ENCODE data around the gene PLD4. TPM values are rescaled to one million over a fixed set of nuclear protein-coding genes. Genes with fewer than 3 reads are reported as not detected.

Gene PLD4
- total and polyA plus RNA-seq, 2 experiments from 2014 or later, result not detected

DNA sequence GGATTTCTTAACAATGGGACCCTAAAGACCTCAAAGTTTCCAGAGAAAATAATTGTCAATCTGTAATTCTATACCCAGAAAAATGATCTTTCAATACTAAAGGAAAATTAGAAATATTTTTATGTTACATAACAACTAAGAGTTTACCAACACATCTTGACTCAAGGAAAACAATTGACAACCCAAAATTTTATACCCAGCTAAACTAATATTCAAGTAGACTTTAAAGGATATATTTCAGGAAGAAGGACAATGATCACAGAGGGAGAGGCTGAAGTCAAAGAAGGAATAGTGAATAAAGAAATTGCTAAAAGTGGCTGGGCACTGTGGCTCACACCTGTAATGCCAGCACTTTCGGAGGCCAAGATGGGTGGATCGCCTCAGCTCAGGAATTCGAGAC is 12.6 kb upstream of the PLD4 start:
- no peaks in the 10 kb centered on the region for H3K79me2 ChIP-seq (replicated peaks; ENCODE audit: insufficient read depth)
- no peaks in the 10 kb centered on the region for H3F3A ChIP-seq (replicated peaks; ENCODE audit: low read depth)
- no peak for TF ChIP-seq REST (IDR thresholded peaks at IDR 0.05; ENCODE audit: unreplicated experiment)
- TF ChIP-seq CREB1 (CRISPR knock-in tag; IDR thresholded peaks at IDR 0.05; ENCODE audit: low read depth), result no peak
- TF ChIP-seq, protein P1, sequence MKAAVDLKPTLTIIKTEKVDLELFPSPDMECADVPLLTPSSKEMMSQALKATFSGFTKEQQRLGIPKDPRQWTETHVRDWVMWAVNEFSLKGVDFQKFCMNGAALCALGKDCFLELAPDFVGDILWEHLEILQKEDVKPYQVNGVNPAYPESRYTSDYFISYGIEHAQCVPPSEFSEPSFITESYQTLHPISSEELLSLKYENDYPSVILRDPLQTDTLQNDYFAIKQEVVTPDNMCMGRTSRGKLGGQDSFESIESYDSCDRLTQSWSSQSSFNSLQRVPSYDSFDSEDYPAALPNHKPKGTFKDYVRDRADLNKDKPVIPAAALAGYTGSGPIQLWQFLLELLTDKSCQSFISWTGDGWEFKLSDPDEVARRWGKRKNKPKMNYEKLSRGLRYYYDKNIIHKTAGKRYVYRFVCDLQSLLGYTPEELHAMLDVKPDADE (IDR thresholded peaks at IDR 0.05), result no peak
- TF ChIP-seq ZNF114 (CRISPR knock-in tag; IDR thresholded peaks at IDR 0.05), result no peak
- TF ChIP-seq JUNB (IDR thresholded peaks at IDR 0.05; ENCODE audit: unreplicated experiment), result no peak
- TF ChIP-seq ZNF331 (CRISPR knock-in tag; IDR thresholded peaks at IDR 0.05; ENCODE audit: low read depth), result no peak
- TF ChIP-seq, protein P2, sequence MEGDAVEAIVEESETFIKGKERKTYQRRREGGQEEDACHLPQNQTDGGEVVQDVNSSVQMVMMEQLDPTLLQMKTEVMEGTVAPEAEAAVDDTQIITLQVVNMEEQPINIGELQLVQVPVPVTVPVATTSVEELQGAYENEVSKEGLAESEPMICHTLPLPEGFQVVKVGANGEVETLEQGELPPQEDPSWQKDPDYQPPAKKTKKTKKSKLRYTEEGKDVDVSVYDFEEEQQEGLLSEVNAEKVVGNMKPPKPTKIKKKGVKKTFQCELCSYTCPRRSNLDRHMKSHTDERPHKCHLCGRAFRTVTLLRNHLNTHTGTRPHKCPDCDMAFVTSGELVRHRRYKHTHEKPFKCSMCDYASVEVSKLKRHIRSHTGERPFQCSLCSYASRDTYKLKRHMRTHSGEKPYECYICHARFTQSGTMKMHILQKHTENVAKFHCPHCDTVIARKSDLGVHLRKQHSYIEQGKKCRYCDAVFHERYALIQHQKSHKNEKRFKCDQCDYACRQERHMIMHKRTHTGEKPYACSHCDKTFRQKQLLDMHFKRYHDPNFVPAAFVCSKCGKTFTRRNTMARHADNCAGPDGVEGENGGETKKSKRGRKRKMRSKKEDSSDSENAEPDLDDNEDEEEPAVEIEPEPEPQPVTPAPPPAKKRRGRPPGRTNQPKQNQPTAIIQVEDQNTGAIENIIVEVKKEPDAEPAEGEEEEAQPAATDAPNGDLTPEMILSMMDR (conservative IDR thresholded peaks at IDR 0.05; ENCODE audit: low read depth in 2 of 2), result no peak
- no peak for TF ChIP-seq ZNF462 (CRISPR knock-in tag; IDR thresholded peaks at IDR 0.05)
- no peak for TF ChIP-seq STAT1 (IDR thresholded peaks at IDR 0.05; ENCODE audit: unreplicated experiment)
- TF ChIP-seq POLR2AphosphoS5 (IDR thresholded peaks at IDR 0.05; ENCODE audit: low read depth), result no peak
- TF ChIP-seq NANOG (IDR thresholded peaks at IDR 0.05; ENCODE audit: borderline replicate concordance), result no peak
- TF ChIP-seq EZH2phosphoT487 (IDR thresholded peaks at IDR 0.05; ENCODE audit: unreplicated experiment), result no peak
- TF ChIP-seq EZH2 (IDR thresholded peaks at IDR 0.05; ENCODE audit: low read depth, unreplicated experiment), result no peak
- no peak overlapping the region for H3K27ac Mint-ChIP-seq
- no peaks in the 10 kb centered on the region for H3K9me2 ChIP-seq (ENCODE audit: insufficient read depth)
- H2AFZ ChIP-seq, result no peak overlapping the region
- H3K27ac ChIP-seq (ENCODE audit: low read depth), result no peak overlapping the region
- no peak overlapping the region for H3K4me2 ChIP-seq
- H3K4me3 ChIP-seq, result no peak overlapping the region
- no peaks in the 10 kb centered on the region for H3K4me1 ChIP-seq (ENCODE audit: insufficient read depth)
- H4K20me1 ChIP-seq (replicated peaks; ENCODE audit: insufficient read depth), result no peaks in the 10 kb centered on the region
- DNase-seq (ENCODE audit: low spot score) (no peak), ATAC-seq (no peak)
- H3K27me3 ChIP-seq (ENCODE audit: insufficient read depth), result no peaks in the 10 kb centered on the region
- peaks cover 7% of the 10 kb centered on the region for H3K27me3 Mint-ChIP-seq (ENCODE audit: insufficient read depth, low read depth, poor library complexity)
- H3K4me1 Mint-ChIP-seq, result no peaks in the 10 kb centered on the region
- H3K9me3 Mint-ChIP-seq, result peaks cover 25% of the 10 kb centered on the region
- H3K36me3 ChIP-seq (ENCODE audit: insufficient read depth), result no peaks in the 10 kb centered on the region
- peaks cover 5% of the 10 kb centered on the region; the same call in 2 of the 3 replicates for H3K36me3 Mint-ChIP-seq (ENCODE audit: low read depth)
- H3K4me3 Mint-ChIP-seq, result no peak overlapping the region
